ENCODE results near the gene SORCS2. TPM values are rescaled to one million over a fixed set of nuclear protein-coding genes. Genes with fewer than 3 reads are reported as not detected.
"Not testable (repeated sequence)": the region's sequence is repeated elsewhere in the genome, so short reads cannot be mapped to it uniquely, and the experiment has no call there.

The SORCS2 gene
- total and polyA plus RNA-seq, 4 donors: 0.05 to 8.4 (median 1.8) TPM

- peaks cover 0 to 1% of the 10 kb centered on the region in 2 donors for H3K27me3 ChIP-seq (ENCODE audit: control insufficient read depth in 1 of 2, insufficient read depth in 2 of 2, low read length in 1 of 2)
- H3K36me3 ChIP-seq (ENCODE audit: control insufficient read depth in 1 of 2, insufficient read depth in 2 of 2, low read length in 1 of 2): no peaks in the 10 kb centered on the region
- 42 to 64% methylated on average over 12 of the region's 12 CpGs for WGBS, 2 donors
- no peaks in the 10 kb centered on the region for H3K4me1 ChIP-seq (ENCODE audit: control insufficient read depth in 1 of 2, insufficient read depth in 2 of 2, low read length in 2 of 2)
- peaks cover 9% of the 10 kb centered on the region for H3K9me3 ChIP-seq (ENCODE audit: control insufficient read depth, low read length)
- intact Hi-C loops (cut with DNase I): no loop called here
- H3K27ac ChIP-seq (ENCODE audit: low read depth in 1 of 2, low read length in 2 of 2): no peak overlapping the region
- no peak overlapping the region for H3K4me3 ChIP-seq (ENCODE audit: low read length in 2 of 2)
- no peak for ATAC-seq (ENCODE audit: low FRiP score)
- no peak for DNase-seq
Observed at GRCh38 chr4:7571701-7572100, 379.4 kb downstream of the SORCS2 start.

- Histone ChIP-seq H3K4me1 (ENCODE audit: control insufficient read depth in 1 of 2, insufficient read depth in 2 of 2, low read length in 2 of 2) (no peaks in the 10 kb centered on the region), H3K27ac (ENCODE audit: low read depth in 1 of 2, low read length in 2 of 2) (no peak overlapping the region), H3K4me3 (ENCODE audit: low read length in 2 of 2) (no peak overlapping the region), H3K9me3 (ENCODE audit: control insufficient read depth, low read length) (peaks cover 17% of the 10 kb centered on the region), H3K36me3 (ENCODE audit: control insufficient read depth in 1 of 2, insufficient read depth in 2 of 2, low read length in 1 of 2) (no peaks in the 10 kb centered on the region), H3K27me3 (ENCODE audit: control insufficient read depth in 1 of 2, insufficient read depth in 2 of 2, low read length in 1 of 2) (peaks cover 0 to 1% of the 10 kb centered on the region in 2 donors)
- ATAC-seq (ENCODE audit: low FRiP score): no peak
- intact Hi-C loops (cut with DNase I): no loop called here
- 78 to 82% methylated on average over 7 of the region's 7 CpGs for WGBS, 2 donors
- no peak for DNase-seq
Observed at GRCh38 chr4:7572894-7573293, 380.6 kb downstream of the SORCS2 start.

GRCh38 chr4:7573576-7574091, 381.3 kb downstream of the SORCS2 start:
- H3K27me3 ChIP-seq (ENCODE audit: control insufficient read depth in 1 of 2, insufficient read depth in 2 of 2, low read length in 1 of 2): peaks cover 0 to 1% of the 10 kb centered on the region in 2 donors
- H3K9me3 ChIP-seq (ENCODE audit: control insufficient read depth, low read length): peaks cover 20% of the 10 kb centered on the region
- no peak overlapping the region for H3K4me3 ChIP-seq (ENCODE audit: low read length in 2 of 2)
- 74 to 77% methylated on average over 9 of the region's 9 CpGs for whole genome bisulfite sequencing, 2 donors
- intact Hi-C loops (cut with DNase I): no loop called here
- DNase-seq (no peak), ATAC-seq (ENCODE audit: low FRiP score) (no peak)
- H3K4me1 ChIP-seq (ENCODE audit: control insufficient read depth in 1 of 2, insufficient read depth in 2 of 2, low read length in 2 of 2): no peaks in the 10 kb centered on the region
- no peaks in the 10 kb centered on the region for H3K36me3 ChIP-seq (ENCODE audit: control insufficient read depth in 1 of 2, insufficient read depth in 2 of 2, low read length in 1 of 2)
- no peak overlapping the region for H3K27ac ChIP-seq (ENCODE audit: low read depth in 1 of 2, low read length in 2 of 2)

GRCh38 chr4:7574287-7575014, 382.1 kb downstream of the SORCS2 start:
- 58 to 60% methylated on average over 11 of the region's 11 CpGs for whole genome bisulfite sequencing, 2 donors
- no peak for ATAC-seq (ENCODE audit: low FRiP score)

GRCh38 chr4:7575426-7575825, 383.1 kb downstream of the SORCS2 start:
- no peak for ATAC-seq (ENCODE audit: low FRiP score)
- Histone ChIP-seq H3K9me3 (ENCODE audit: control insufficient read depth, low read length) (peaks cover 24% of the 10 kb centered on the region), H3K27ac (ENCODE audit: low read depth in 1 of 2, low read length in 2 of 2) (no peak overlapping the region), H3K4me1 (ENCODE audit: control insufficient read depth in 1 of 2, insufficient read depth in 2 of 2, low read length in 2 of 2) (no peaks in the 10 kb centered on the region), H3K36me3 (ENCODE audit: control insufficient read depth in 1 of 2, insufficient read depth in 2 of 2, low read length in 1 of 2) (no peaks in the 10 kb centered on the region), H3K4me3 (ENCODE audit: low read length in 2 of 2) (no peak overlapping the region), H3K27me3 (ENCODE audit: control insufficient read depth in 1 of 2, insufficient read depth in 2 of 2, low read length in 1 of 2) (peaks cover 0 to 1% of the 10 kb centered on the region in 2 donors)
- intact Hi-C loops (cut with DNase I): no loop called here
- no peak for DNase-seq
- WGBS, 2 donors: 36 to 60% methylated on average over 6 of the region's 6 CpGs

More at GRCh38 chr4:7574287-7575014, 382.1 kb downstream of the SORCS2 start:
- Histone ChIP-seq H3K27me3 (ENCODE audit: control insufficient read depth in 1 of 2, insufficient read depth in 2 of 2, low read length in 1 of 2) (peaks cover 0 to 1% of the 10 kb centered on the region in 2 donors), H3K9me3 (ENCODE audit: control insufficient read depth, low read length) (peaks cover 23% of the 10 kb centered on the region), H3K4me1 (ENCODE audit: control insufficient read depth in 1 of 2, insufficient read depth in 2 of 2, low read length in 2 of 2) (no peaks in the 10 kb centered on the region), H3K27ac (ENCODE audit: low read depth in 1 of 2, low read length in 2 of 2) (no peak overlapping the region), H3K36me3 (ENCODE audit: control insufficient read depth in 1 of 2, insufficient read depth in 2 of 2, low read length in 1 of 2) (no peaks in the 10 kb centered on the region), H3K4me3 (ENCODE audit: low read length in 2 of 2) (no peak overlapping the region)
- intact Hi-C loops (cut with DNase I): no loop called here
- no peak for DNase-seq

GRCh38 chr4:7577361-7578039, 385.2 kb downstream of the SORCS2 start:
- intact Hi-C loops (cut with DNase I); H3K36me3 ChIP-seq (ENCODE audit: control insufficient read depth in 1 of 2, insufficient read depth in 2 of 2, low read length in 1 of 2); H3K4me1 ChIP-seq (ENCODE audit: control insufficient read depth in 1 of 2, insufficient read depth in 2 of 2, low read length in 2 of 2); H3K27ac ChIP-seq (ENCODE audit: low read depth in 1 of 2, low read length in 2 of 2); H3K27me3 ChIP-seq (ENCODE audit: control insufficient read depth in 1 of 2, insufficient read depth in 2 of 2, low read length in 1 of 2); ATAC-seq (ENCODE audit: low FRiP score); H3K4me3 ChIP-seq (ENCODE audit: low read length in 2 of 2); DNase-seq: not testable (repeated sequence)
- peaks cover 24% of the 10 kb centered on the region for H3K9me3 ChIP-seq (ENCODE audit: control insufficient read depth, low read length)
- 91 to 92% methylated on average over 11 of the region's 11 CpGs for WGBS, 2 donors

- no peaks in the 10 kb centered on the region for H3K36me3 ChIP-seq (ENCODE audit: control insufficient read depth in 1 of 2, insufficient read depth in 2 of 2, low read length in 1 of 2)
- intact Hi-C loops (cut with DNase I): no loop called here
- DNase-seq (no peak), ATAC-seq (ENCODE audit: low FRiP score) (no peak)
- H3K4me3 ChIP-seq (ENCODE audit: low read length in 2 of 2): no peak overlapping the region
- no peak overlapping the region for H3K27ac ChIP-seq (ENCODE audit: low read depth in 1 of 2, low read length in 2 of 2)
- no peaks in the 10 kb centered on the region for H3K4me1 ChIP-seq (ENCODE audit: control insufficient read depth in 1 of 2, insufficient read depth in 2 of 2, low read length in 2 of 2)
- H3K9me3 ChIP-seq (ENCODE audit: control insufficient read depth, low read length): peaks cover 19% of the 10 kb centered on the region
- 26 to 28% methylated on average over 8 of the region's 8 CpGs for WGBS, 2 donors
- no peaks in the 10 kb centered on the region for H3K27me3 ChIP-seq (ENCODE audit: control insufficient read depth in 1 of 2, insufficient read depth in 2 of 2, low read length in 1 of 2)
Observed at GRCh38 chr4:7581477-7581876, 389.1 kb downstream of the SORCS2 start.

GRCh38 chr4:7582313-7583097, 390.2 kb downstream of the SORCS2 start:
- no peak overlapping the region for H3K4me3 ChIP-seq (ENCODE audit: low read length in 2 of 2)
- H3K4me1 ChIP-seq (ENCODE audit: control insufficient read depth in 1 of 2, insufficient read depth in 2 of 2, low read length in 2 of 2): no peaks in the 10 kb centered on the region
- H3K27me3 ChIP-seq (ENCODE audit: control insufficient read depth in 1 of 2, insufficient read depth in 2 of 2, low read length in 1 of 2): no peaks in the 10 kb centered on the region
- intact Hi-C loops (cut with DNase I): no loop called here
- peaks cover 12% of the 10 kb centered on the region for H3K9me3 ChIP-seq (ENCODE audit: control insufficient read depth, low read length)
- no peak for DNase-seq
- H3K36me3 ChIP-seq (ENCODE audit: control insufficient read depth in 1 of 2, insufficient read depth in 2 of 2, low read length in 1 of 2): no peaks in the 10 kb centered on the region
- ATAC-seq (ENCODE audit: low FRiP score): no peak
- H3K27ac ChIP-seq (ENCODE audit: low read depth in 1 of 2, low read length in 2 of 2): no peak overlapping the region
- WGBS, 2 donors: 86 to 91% methylated on average over 16 of the region's 16 CpGs

Data from aorta (tissue), 5 donors.